IMR-90 (cell line): ENCODE measurements around the gene PHC2.

Experiments
- BHLHE40 ChIP-seq: fragments of 150-350 bp; IDR thresholded peaks from 2 replicates; pipeline ENCODE4 v1.6.1; 2016; ENCODE audit warnings: mild to moderate bottlenecking, low read depth, low read length
- CEBPB ChIP-seq: IDR thresholded peaks from 2 replicates; pipeline ENCODE4 v1.6.1; 2012; ENCODE audit warnings: low read depth, low read length, improper control_type of control experiment
- FOS ChIP-seq: fragments of 150-350 bp; IDR thresholded peaks from 2 replicates; pipeline ENCODE4 v1.6.1; 2016; ENCODE audit warnings: low read depth, low read length
- MAFK ChIP-seq: IDR thresholded peaks from 2 replicates; pipeline ENCODE4 v1.6.1; 2012; ENCODE audit warnings: low read depth, low read length, improper control_type of control experiment
- MXI1 ChIP-seq: IDR thresholded peaks from 2 replicates; pipeline ENCODE4 v1.6.1; 2012; ENCODE audit warnings: low read depth, mild to moderate bottlenecking, low read length, moderate library complexity, borderline replicate concordance
- POLR2A ChIP-seq: IDR thresholded peaks from 2 replicates; pipeline ENCODE4 v1.6.1; 2012; ENCODE audit warnings: mild to moderate bottlenecking, low read depth, low read length
- RFX5 ChIP-seq: IDR thresholded peaks from 2 replicates; pipeline ENCODE4 v1.8.0; 2012; ENCODE audit warnings: low read depth, mild to moderate bottlenecking, low read length, moderate library complexity
- SMC3 ChIP-seq: fragments of 150-350 bp; IDR thresholded peaks from 2 replicates; pipeline ENCODE4 v1.6.1; 2016; ENCODE audit warnings: low read depth, mild to moderate bottlenecking, antibody characterized with exemption, low read length, moderate library complexity
- TF ChIP-seq, protein P1 (sequence below): conservative IDR thresholded peaks from 2 replicates; pipeline ENCODE4 v1.5.1; 2012; ENCODE audit warnings: mild to moderate bottlenecking, low read depth, low read length, improper control_type of control experiment

DNA sequence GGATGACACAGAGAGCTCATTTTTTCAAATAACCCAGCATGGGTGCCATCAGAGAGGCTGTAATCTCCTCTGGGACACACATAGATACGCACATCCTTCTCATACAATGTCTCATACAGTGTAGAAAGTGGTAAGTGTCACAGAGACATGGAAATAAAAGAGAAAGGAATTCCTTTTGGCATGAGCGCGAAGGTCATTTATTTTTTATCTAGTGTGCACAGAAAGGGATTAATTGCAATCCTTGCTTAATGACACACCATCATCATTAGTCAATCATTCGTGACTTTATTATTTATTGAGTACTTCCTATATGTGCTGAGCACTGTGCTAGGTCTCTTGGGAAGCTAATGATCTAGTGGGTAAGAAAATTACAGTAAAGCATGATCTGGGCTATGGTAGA lies 46.6 kb upstream of the PHC2 start:
- TF ChIP-seq SMC3 (no peak), BHLHE40 (no peak), MAFK (no peak), POLR2A (no peak), CEBPB (no peak), RFX5 (no peak), MXI1 (no peak), FOS (no peak)
- TF ChIP-seq, protein P1, sequence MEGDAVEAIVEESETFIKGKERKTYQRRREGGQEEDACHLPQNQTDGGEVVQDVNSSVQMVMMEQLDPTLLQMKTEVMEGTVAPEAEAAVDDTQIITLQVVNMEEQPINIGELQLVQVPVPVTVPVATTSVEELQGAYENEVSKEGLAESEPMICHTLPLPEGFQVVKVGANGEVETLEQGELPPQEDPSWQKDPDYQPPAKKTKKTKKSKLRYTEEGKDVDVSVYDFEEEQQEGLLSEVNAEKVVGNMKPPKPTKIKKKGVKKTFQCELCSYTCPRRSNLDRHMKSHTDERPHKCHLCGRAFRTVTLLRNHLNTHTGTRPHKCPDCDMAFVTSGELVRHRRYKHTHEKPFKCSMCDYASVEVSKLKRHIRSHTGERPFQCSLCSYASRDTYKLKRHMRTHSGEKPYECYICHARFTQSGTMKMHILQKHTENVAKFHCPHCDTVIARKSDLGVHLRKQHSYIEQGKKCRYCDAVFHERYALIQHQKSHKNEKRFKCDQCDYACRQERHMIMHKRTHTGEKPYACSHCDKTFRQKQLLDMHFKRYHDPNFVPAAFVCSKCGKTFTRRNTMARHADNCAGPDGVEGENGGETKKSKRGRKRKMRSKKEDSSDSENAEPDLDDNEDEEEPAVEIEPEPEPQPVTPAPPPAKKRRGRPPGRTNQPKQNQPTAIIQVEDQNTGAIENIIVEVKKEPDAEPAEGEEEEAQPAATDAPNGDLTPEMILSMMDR = no peak
